Measurements from ENCODE around the gene AQP6.

AQP6 gene

GRCh38 chr12:49972641-49973360 is at the start of gene AQP6:
AQP6 (plus strand) TSS chr12:49972947; CDS start chr12:49973174, 227 bp downstream.
- no peak for DNase-seq (ENCODE audit: low spot score in 2 of 2)
- H3K36me3 ChIP-seq (replicated peaks): no peaks in the 10 kb centered on the region; the same call in 1 of the 2 replicates
- in situ Hi-C loops (cut with MboI; ENCODE audit: low sequenced_read_pairs): no loop called here
- no peaks in the 10 kb centered on the region for H3K9me3 ChIP-seq
- no peaks in the 10 kb centered on the region for H3K27me3 ChIP-seq (ENCODE audit: low read depth)
- H3K4me1 ChIP-seq: peaks cover 2% of the 10 kb centered on the region
- H3K4me3 ChIP-seq: no peak within 1 kb of the TSS

DNA sequence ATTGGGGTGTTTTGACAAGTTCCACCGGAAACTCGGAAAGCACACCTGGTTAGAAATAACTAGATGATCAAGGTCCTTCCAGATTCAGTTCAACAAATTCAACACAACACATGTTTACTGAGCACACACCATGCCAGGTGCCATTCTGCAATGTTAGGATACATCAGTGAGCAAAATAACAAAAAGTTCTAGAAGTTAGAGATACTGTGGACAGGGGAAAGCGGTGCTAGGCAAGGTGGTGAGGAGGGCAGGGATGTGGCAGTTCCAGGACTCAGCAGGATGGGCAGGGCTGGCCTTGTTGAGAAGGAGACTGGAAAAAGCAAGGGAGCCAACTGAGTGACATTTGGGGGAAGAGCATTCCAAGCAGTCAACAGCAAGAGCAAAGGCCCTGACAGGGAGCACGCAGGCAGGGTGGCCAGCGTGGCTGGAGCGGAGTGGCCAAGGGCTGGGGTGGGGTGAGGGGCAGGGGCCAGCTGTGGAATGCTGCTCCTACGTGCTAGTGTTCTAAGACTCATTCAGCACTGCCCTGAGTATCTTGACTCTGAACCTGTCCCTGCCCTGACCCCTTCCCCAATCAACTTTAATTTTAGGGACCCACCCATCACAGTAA is 49.6 kb upstream of the AQP6 start:
- in situ Hi-C loops (cut with MboI; ENCODE audit: low sequenced_read_pairs): no loop called here

DNA sequence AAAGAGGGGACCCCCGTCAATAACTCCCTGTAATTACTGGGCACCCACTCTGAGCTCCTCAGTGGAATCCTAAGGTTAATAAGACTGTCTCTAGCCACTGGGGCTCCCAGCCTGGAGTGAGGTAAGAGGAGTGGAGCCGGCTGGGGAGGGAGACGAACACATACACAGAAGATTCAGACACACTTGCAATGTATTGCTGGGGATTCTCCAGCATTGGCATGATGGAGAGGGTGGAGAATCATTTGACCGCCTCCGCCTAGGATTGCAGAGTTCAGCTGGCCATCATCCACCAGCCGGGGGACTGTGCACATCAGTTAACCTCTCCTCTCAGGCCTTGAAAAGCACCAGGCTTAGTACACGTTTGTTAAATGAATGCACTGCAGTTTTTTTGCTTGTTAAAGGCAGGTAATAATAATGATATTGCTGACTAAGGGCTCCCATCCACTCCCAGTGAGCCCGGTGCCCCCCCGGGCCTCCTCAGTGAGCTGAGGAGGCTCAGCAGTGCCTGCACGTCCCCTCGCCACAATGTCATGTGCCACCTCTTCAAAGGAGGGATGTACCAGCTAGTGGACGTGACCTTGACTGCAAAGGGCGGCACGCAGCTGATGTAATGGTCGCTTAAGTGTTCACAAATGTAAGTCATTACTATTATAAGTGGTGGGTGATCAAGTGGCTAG is 48.7 kb upstream of the AQP6 start:
- in situ Hi-C loops (cut with MboI; ENCODE audit: low sequenced_read_pairs): no loop called here
- Histone ChIP-seq H3K36me3 (replicated peaks) (no peaks in the 10 kb centered on the region), H3K4me1 (no peaks in the 10 kb centered on the region), H3K9me3 (no peaks in the 10 kb centered on the region), H3K4me3 (no peak overlapping the region), H3K27me3 (ENCODE audit: low read depth) (no peaks in the 10 kb centered on the region)
- DNase-seq (ENCODE audit: low spot score in 2 of 2): no peak

More for the DNA sequence above, 49.6 kb upstream of the AQP6 start:
- H3K27me3 ChIP-seq (ENCODE audit: low read depth): no peaks in the 10 kb centered on the region
- DNase-seq (ENCODE audit: low spot score in 2 of 2): no peak
- no peak overlapping the region for H3K4me3 ChIP-seq
- no peaks in the 10 kb centered on the region for H3K9me3 ChIP-seq
- no peaks in the 10 kb centered on the region for H3K4me1 ChIP-seq
- H3K36me3 ChIP-seq (replicated peaks): no peaks in the 10 kb centered on the region

DNA sequence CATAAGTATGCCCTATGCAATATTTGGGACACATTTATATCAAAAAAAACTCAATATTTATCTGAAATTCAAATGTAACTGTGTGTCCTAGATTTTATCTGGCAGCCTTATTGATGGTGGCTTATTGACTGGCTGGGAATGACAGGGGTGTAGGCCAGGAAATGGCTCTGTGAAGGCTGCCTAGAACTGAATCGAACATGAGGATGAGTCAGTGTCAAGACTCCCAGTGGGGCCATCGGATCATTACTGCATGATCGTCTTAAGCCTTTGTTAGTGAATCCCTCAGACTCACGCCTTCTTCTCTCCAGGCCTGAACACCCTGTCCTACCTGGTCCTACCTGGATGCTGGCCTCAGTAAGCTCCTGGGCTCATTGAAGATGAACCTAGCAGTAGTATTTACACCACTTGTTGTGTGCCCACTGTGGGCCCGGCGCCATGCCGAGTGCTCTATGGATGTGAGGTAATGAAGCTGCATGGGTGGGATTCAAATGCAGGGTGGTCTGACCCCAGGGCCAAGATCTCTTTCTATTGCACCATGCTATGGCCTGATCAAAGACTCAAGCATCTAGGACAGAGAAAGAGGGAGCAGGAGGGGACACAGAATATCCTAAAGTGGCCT is 48.0 kb upstream of the AQP6 start:
- Histone ChIP-seq H3K9me3 (no peaks in the 10 kb centered on the region), H3K27me3 (ENCODE audit: low read depth) (no peaks in the 10 kb centered on the region), H3K4me1 (no peaks in the 10 kb centered on the region), H3K36me3 (replicated peaks) (no peaks in the 10 kb centered on the region), H3K4me3 (no peak overlapping the region)
- in situ Hi-C loops (cut with MboI; ENCODE audit: low sequenced_read_pairs): no loop called here
- no peak for DNase-seq (ENCODE audit: low spot score in 2 of 2)

DNA sequence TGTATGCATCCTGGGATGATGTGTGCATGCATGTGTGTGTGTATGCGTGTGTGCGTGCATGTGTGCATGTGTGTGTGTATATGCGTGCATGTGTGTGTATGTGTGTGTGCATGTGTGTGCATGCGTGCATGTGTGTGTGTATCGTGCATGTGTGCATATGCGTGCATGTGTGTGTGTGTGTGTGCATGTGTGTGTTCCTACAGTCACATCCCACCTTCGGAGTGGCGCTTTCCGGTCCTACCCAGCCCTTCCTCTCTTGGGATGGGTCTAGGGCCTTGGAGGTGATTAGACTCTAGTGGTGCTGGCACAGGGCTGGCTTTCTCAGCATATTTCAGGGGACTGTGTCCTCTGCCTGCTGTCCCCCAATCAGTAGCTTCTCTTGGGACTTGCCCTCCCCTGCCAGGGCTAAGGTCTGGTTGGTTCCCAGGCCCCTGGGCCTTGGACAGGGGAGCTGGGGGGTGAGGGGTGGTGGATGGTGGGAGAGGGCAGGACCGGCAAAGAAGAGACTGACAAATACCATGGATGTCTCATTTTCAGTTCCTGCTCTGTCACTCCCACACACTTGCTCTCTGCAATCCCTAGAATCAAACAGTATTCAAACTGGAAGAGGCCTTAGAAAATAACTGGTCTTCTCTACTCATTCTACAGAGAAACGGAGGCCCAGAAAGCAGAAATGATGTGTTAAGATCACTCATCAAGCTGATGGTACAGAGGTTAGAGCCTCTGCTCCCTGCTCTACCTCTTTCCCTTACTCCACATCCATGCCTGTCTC is 47.1 kb upstream of the AQP6 start:
- H3K4me1 ChIP-seq: no peaks in the 10 kb centered on the region
- DNase-seq (ENCODE audit: low spot score in 2 of 2): no peak
- H3K9me3 ChIP-seq: no peaks in the 10 kb centered on the region
- no peak overlapping the region for H3K4me3 ChIP-seq
- in situ Hi-C loops (cut with MboI; ENCODE audit: low sequenced_read_pairs): no loop called here
- H3K27me3 ChIP-seq (ENCODE audit: low read depth): no peaks in the 10 kb centered on the region
- H3K36me3 ChIP-seq (replicated peaks): no peaks in the 10 kb centered on the region

DNA sequence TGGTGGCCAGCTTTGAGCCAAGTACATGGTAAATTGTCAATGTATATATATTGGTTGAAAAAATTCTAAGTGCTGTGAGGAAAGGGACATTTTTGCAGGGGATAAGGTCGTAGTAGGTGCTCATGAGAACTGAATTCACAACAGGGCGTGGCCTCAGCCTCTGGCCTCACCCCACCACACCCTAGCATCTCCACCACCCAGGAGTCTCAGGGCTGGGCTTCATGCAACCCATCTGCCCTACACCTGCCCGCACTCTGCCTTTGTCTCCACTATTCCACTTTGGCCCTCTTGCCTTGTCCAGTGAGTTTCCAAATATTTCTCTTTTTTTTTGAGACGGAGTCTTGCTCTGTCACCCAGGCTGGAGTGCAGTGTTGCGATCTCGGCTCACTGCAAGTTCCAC is 44.3 kb upstream of the AQP6 start:
- H3K4me1 ChIP-seq: no peaks in the 10 kb centered on the region
- in situ Hi-C loops (cut with MboI; ENCODE audit: low sequenced_read_pairs): no loop called here
- no peaks in the 10 kb centered on the region for H3K27me3 ChIP-seq (ENCODE audit: low read depth)
- H3K36me3 ChIP-seq (replicated peaks): no peaks in the 10 kb centered on the region
- H3K9me3 ChIP-seq: no peaks in the 10 kb centered on the region
- no peak for DNase-seq (ENCODE audit: low spot score in 2 of 2)
- no peak overlapping the region for H3K4me3 ChIP-seq

DNA sequence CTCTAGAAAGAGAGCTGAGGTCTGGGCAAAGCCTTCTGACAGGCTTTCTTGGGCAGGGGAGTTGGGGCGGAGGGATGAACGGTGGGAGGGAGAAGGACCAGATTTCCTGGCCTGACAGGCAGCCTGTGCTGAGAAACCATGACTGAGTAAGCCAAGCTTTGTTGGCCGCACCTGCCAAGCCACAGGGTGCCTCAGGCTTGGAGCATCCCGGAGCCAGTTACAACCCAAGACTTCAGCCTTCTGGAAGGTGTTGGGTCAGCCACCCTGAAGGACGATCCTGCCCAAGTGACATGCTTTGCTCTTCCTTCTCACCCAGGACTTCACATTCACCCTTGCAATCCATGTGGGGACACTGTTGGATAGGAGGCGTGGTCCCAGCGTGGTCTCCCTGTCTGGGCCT is 43.2 kb upstream of the AQP6 start:
- in situ Hi-C loops (cut with MboI; ENCODE audit: low sequenced_read_pairs): no loop called here
- no peak for DNase-seq (ENCODE audit: low spot score in 2 of 2)
- Histone ChIP-seq H3K27me3 (ENCODE audit: low read depth) (no peaks in the 10 kb centered on the region), H3K4me1 (no peaks in the 10 kb centered on the region; the same call in 1 of the 2 replicates), H3K9me3 (no peaks in the 10 kb centered on the region), H3K36me3 (replicated peaks) (no peaks in the 10 kb centered on the region), H3K4me3 (no peak overlapping the region)

DNA sequence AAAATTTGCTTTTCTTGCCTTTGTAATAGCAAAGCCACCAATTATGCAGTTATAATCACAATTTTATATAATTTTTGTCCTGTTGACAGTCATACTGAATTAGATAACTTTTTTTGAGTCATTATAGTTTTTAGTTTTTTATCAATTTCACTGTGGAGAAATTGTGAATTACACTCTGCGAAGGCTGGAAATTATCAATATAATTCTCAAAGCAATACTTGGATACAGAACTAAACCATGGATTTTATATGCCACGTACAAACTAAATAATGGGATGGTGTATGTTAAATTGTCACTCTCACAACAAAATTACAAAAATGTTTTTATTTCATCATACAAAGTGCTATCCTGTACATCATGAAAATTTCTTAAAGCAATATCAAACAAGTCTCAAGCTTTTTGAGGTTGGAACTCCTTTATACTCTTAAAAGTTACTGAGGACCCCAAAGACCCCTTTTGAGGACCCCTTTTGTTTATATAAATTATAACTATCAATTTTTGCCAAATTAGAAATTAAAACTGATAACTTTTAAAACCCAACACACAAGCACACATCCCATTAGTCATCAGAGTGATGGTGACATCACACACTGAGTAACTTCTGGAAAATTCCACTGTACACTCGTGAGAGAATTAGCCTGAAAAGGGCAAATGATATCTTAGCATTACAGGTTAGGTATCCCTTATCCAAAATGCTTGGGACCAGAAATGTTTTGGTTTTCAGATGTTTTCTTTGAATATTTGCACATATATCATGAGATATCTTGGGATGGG is 42.0 kb upstream of the AQP6 start:
- no peak overlapping the region for H3K4me3 ChIP-seq
- no peaks in the 10 kb centered on the region for H3K9me3 ChIP-seq
- DNase-seq (ENCODE audit: low spot score in 2 of 2): no peak
- in situ Hi-C loops (cut with MboI; ENCODE audit: low sequenced_read_pairs): no loop called here
- no peaks in the 10 kb centered on the region for H3K27me3 ChIP-seq (ENCODE audit: low read depth)
- H3K36me3 ChIP-seq (replicated peaks): no peaks in the 10 kb centered on the region
- no peaks in the 10 kb centered on the region; the same call in 1 of the 2 replicates for H3K4me1 ChIP-seq

DNA sequence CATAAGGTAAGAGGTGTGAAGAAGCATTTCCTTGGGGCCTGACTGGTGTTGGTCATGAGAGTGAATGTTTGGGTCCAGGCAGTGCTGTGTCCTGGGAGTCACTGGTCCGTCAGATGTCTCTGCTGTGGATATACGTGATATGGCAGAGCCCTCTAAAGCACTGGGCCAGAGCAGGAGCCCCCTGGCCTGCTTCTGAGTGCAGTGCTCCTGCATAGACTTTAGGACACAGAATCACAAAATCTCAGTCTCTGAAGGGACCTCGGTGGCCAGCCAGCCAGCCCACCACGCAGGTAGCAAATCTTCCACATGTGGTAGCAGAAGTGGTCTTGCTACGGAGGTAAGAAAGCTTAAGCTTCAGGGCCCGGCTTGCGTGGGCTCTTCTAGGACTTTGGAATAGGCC is 40.7 kb upstream of the AQP6 start:
- in situ Hi-C loops (cut with MboI; ENCODE audit: low sequenced_read_pairs): no loop called here
- no peak overlapping the region for H3K4me3 ChIP-seq
- H3K36me3 ChIP-seq (replicated peaks): no peaks in the 10 kb centered on the region
- no peaks in the 10 kb centered on the region for H3K27me3 ChIP-seq (ENCODE audit: low read depth)
- no peaks in the 10 kb centered on the region for H3K9me3 ChIP-seq
- H3K4me1 ChIP-seq: no peaks in the 10 kb centered on the region; the same call in 1 of the 2 replicates
- DNase-seq (ENCODE audit: low spot score in 2 of 2): no peak

- in situ Hi-C loops (cut with MboI; ENCODE audit: low sequenced_read_pairs): no loop called here
Measured at GRCh38 chr12:49932533-49933130, 40.1 kb upstream of the AQP6 start.

DNA sequence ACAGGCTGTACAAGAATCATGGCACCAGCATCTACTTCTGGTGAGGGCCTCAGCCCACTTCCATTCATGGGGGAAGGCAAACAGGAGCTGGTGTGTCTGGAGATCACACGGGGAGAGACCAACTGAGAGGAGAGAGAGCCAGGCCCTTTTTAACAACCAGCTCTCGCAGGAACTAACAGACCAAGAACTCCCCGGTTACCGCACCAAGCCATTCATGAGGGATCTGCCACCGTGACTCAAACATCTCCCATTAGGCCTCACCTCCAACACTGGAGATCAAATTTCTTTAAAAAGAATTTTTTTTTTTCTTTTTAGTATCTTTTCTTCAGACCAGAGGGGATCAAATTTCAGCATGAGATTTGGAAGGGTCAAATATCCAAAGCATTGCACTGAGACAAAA is 39.0 kb upstream of the AQP6 start:
- Histone ChIP-seq H3K4me3 (no peak overlapping the region), H3K36me3 (replicated peaks) (no peaks in the 10 kb centered on the region), H3K9me3 (no peaks in the 10 kb centered on the region), H3K4me1 (no peaks in the 10 kb centered on the region; the same call in 1 of the 2 replicates), H3K27me3 (ENCODE audit: low read depth) (no peaks in the 10 kb centered on the region)
- DNase-seq (ENCODE audit: low spot score in 2 of 2): no peak
- in situ Hi-C loops (cut with MboI; ENCODE audit: low sequenced_read_pairs): no loop called here

More at GRCh38 chr12:49932533-49933130, 40.1 kb upstream of the AQP6 start:
- no peaks in the 10 kb centered on the region; the same call in 1 of the 2 replicates for H3K4me1 ChIP-seq
- no peaks in the 10 kb centered on the region for H3K36me3 ChIP-seq (replicated peaks)
- no peak overlapping the region for H3K4me3 ChIP-seq
- no peak for DNase-seq (ENCODE audit: low spot score in 2 of 2)
- H3K9me3 ChIP-seq: no peaks in the 10 kb centered on the region
- no peaks in the 10 kb centered on the region for H3K27me3 ChIP-seq (ENCODE audit: low read depth)

DNA sequence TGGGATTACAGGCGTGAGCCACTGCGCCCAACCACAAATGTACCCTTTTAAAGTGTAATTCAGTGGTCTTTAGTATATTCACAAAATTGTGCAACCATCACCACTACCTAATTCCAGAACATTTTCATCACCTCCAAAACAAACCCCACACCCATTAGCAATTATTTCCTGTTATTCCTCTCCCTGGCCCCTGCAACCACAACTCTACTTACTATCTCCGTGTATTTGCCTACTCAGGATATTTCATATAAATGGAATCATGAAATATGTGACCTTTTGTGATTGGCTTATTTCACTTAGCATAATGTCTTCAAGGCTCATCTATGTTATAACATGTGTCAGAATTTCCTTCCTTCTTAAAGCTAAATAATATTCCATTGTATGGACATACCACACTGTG is 38.2 kb upstream of the AQP6 start:
- DNase-seq (ENCODE audit: low spot score in 2 of 2): no peak
- Histone ChIP-seq H3K4me3 (no peak overlapping the region), H3K36me3 (replicated peaks) (no peaks in the 10 kb centered on the region), H3K9me3 (no peaks in the 10 kb centered on the region), H3K27me3 (ENCODE audit: low read depth) (no peaks in the 10 kb centered on the region), H3K4me1 (no peaks in the 10 kb centered on the region; the same call in 1 of the 2 replicates)
- in situ Hi-C loops (cut with MboI; ENCODE audit: low sequenced_read_pairs): no loop called here

All from HAP-1 (cell line).